NCI-H774 (cell line): Measurements from ENCODE around the gene OSGEPL1.
"Not testable (repeated sequence)": the region's sequence is repeated elsewhere in the genome, so short reads cannot be mapped to it uniquely, and the experiment has no call there.

Experiments
- DNase-seq: peaks from one replicate; lab custom pipeline; 2025; lab: John Stamatoyannopoulos, UW

Gene OSGEPL1

GRCh38 chr2:189751080-189751658, 11.4 kb downstream of the OSGEPL1 start:
- no peak for DNase-seq

- DNase-seq = no peak
Observed at GRCh38 chr2:189729430-189729829, 33.2 kb downstream of the OSGEPL1 start.

GRCh38 chr2:189726849-189727248, 35.7 kb downstream of the OSGEPL1 start:
- no peak for DNase-seq

- no peak for DNase-seq
Observed at GRCh38 chr2:189726271-189726670, 36.3 kb downstream of the OSGEPL1 start.

GRCh38 chr2:189723192-189723591, 39.4 kb downstream of the OSGEPL1 start:
- no peak for DNase-seq

- DNase-seq = no peak
Observed at GRCh38 chr2:189719571-189719970, 43.0 kb downstream of the OSGEPL1 start.

GRCh38 chr2:189717593-189717992, 45.0 kb downstream of the OSGEPL1 start:
- not testable (repeated sequence) for DNase-seq

- no peak for DNase-seq
Observed at GRCh38 chr2:189709501-189710221, 52.9 kb downstream of the OSGEPL1 start.

GRCh38 chr2:189702071-189702470, 60.5 kb downstream of the OSGEPL1 start:
- no peak for DNase-seq

- DNase-seq = no peak
Observed at GRCh38 chr2:189700681-189701080, 61.9 kb downstream of the OSGEPL1 start.

GRCh38 chr2:189698020-189698887, 64.3 kb downstream of the OSGEPL1 start:
- peak; percentile 2 for DNase-seq
